Hematopoietic multipotent progenitor cell treated with erythropoietin and hydrocortisone succinate and interleukin-3 and kit ligand, for 4 days (in vitro differentiated cells): Measurements from ENCODE around the gene FUOM.
A peak's percentile ranks its signal among the peaks of the same experiment; 100 is the strongest.
"Not testable (repeated sequence)": the region's sequence is repeated elsewhere in the genome, so short reads cannot be mapped to it uniquely, and the experiment has no call there.

Experiments
- DNase-seq: peaks from one replicate; pipeline ENCODE4 v3.0.0-alpha.2; 2015

FUOM gene

DNA sequence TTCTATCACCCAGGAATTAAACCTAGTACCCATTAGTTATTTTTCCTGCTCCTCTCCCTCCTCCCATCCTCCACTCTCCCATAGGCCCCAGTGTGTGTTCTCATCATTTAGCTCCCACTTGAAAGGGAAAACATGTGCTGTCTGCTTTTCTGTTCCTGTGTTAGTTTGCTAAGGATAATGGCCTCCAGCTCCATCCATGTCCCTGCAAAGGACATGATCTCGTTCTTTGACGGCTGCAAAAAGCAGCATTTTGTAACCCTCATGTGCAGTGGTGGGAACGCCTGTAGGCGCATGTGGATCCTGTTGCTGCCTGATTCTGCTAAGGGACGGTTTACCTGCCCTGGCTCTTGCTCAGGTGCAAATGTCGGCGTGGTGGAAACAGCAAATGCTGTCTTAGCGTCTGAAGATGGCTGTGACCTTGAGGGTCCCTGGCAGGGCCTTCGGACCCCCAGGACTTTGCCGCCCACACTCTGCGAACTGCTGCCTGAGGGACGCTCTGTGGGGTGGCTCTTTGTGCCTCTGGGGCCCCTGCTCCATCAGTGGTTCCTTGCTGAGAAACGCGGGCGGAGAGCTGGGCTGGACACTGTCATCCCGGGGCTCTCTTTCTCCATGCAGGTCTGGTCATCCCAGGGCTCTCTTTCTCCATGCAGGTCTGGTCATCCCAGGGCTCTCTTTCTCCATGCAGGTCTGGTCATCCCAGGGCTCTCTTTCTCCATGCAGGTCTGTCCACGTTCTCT, 30.6 kb upstream of the FUOM start:
- DNase-seq = peak; percentile 64

GRCh38 chr10:133386951-133387350, 29.1 kb upstream of the FUOM start:
- DNase-seq = not testable (repeated sequence)

DNA sequence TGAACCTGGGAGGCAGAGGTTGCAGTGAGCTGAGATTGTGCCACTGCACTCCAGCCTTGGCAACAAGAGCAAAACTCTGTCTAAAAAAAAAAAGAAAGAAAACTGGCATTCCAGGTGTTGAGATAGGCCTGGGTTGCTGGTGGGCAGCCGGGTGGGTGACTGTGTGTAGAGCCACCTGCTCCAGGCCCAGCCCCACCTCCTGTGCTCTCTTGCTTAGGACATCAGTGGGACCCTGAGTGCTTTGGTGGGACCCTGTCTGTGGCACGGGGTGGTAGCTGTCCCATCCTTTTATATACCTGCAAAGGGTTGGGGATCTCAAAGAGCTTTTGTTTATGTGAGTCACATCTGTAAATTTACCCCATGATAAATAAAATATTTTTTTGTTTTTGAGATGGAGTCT, 27.4 kb upstream of the FUOM start:
- no peak for DNase-seq

DNA sequence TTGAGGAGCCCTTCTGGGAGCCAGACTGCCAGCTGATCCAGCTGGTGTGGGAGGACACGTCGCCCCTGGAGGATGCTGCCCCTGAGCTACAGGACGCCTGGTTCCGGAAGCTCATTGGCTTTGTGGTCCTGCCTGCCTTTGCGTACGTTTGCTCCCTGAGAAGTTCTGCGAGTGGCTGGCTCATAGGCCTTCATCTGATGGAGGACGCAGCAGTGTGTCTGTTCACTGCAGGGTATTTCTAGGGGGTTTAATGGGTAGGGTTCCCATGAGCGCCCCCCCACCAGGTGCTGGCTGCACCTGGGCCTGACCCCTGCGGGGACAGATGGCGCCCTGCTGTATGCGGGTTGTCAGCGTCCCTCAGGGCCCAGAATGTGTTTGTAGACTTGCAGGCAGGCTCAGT, 26.3 kb upstream of the FUOM start:
- no peak for DNase-seq

DNA sequence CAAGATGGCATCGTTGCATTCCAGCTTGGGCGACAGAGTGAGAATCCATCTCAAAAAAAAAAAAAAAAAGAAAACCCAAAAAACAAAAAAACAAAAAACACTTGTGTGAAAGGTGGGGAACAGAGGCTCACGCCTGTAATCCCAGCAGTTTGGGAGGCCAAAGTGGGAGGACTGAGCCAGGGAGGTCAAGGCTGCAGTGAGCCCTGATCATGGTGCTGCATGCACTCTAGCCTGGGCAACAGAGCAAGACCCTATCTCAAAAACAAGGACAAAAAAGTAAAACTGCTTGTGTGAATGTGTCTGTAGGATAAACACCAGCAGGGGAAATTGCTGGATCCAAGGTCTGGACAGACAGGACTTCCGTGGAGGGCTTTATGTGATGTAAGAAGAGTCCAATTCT, 25.7 kb upstream of the FUOM start:
- DNase-seq = no peak

DNA sequence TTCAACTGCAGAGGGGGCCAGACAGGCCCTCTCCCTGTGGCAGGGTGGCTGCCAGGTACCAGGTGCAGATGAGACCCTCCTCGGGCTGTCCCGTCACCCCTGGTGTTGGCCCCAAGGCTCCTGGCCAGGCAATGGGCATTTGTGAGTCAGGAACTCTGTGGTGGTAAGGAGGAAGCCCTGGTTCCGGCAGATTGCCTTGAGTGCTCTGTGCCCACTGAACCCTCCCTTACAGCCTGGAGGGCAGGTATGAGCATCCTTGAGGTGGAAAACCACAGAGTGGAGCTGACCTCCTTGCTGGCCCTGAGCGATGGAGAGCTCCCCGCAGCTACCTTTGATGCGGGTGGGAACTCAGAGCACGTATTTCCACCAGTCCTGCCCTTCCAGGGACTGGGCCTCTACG, 23.2 kb upstream of the FUOM start:
- peak; percentile 50 for DNase-seq

- DNase-seq = no peak
Observed at GRCh38 chr10:133379801-133380666, 22.2 kb upstream of the FUOM start.

DNA sequence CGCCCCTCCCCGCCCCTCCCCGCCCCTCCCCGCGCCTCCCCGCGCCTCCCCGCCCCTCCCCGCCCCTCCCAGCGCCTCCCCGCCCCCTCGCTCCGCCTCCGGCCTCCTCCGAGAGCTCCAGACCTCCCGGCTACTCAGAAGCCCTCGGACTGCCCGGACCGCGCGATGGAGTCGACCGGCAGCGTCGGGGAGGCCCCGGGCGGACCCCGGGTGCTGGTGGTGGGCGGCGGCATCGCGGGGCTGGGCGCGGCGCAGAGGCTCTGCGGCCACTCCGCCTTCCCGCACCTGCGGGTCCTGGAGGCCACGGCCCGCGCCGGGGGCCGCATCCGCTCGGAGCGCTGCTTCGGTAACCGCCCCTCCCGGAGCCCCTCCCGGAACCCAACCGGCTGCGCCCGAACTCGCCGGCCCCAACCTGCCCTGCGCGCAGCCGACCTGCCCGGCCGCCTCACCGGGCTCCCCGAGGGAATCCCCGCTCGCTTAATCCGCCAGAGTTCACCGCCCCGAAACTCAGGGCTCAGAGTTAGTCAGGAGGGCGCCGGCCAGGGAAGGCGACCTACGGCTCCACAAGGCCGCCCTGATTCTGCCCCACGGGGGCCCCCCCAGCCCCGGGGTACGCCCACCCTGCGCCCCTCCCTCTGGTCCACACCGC, 21.5 kb upstream of the FUOM start, which contains the start of gene PAOX:
Gene PAOX, plus strand, starts transcription at position 111 of the 649 bp plus-strand sequence. Its CDS starts 55 bp downstream, at position 166.
- peak; percentile 62 for DNase-seq

- peak; percentile 70 for DNase-seq
Observed at GRCh38 chr10:133378251-133379096, 20.7 kb upstream of the FUOM start.

- DNase-seq = no peak
Observed at GRCh38 chr10:133377818-133378250, 20.0 kb upstream of the FUOM start.

GRCh38 chr10:133377025-133377817, 19.4 kb upstream of the FUOM start:
- DNase-seq = no peak

GRCh38 chr10:133376183-133376582, 18.4 kb upstream of the FUOM start:
- not testable (repeated sequence) for DNase-seq

DNA sequence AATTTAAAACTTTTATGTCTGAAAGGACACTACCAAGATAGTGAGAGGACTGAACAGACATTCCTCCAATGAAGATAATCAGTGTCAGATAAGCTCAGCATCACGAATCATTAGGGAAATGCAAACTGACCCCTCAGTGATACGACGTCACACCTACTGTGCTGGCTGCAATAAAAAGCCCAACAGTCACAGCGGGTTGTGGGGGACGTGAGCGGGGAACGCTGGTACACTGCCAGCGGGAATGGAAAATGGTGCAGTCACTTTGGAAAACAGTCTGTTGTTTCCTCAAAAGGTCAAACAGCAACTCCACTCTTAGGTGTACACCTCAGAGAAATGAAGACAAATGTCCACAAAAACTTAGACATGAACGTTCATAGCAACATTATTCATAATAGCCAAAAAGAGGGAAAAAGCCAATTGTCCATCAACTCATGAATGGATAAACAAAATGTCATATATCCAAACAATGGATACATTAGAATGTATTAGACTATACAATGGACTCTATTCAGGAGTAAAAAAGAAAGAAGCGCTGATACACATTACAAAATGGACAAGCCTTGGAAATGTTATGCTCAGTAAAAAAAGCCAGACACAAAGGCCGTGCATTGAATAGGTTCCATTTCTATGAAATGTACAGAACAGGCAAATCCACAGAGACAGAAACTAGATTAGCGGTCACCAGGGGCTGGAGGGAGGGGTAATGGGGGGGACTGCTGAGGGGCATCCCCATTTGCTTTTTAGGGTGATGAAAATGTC, 17.7 kb upstream of the FUOM start:
- no peak for DNase-seq

- DNase-seq = peak; percentile 98
Observed at GRCh38 chr10:133373174-133374090, 15.6 kb upstream of the FUOM start, which contains the start of gene ECHS1. Gene ECHS1, minus strand, starts transcription at chr10:133373354. Its CDS starts 21 bp downstream, at chr10:133373333.

DNA sequence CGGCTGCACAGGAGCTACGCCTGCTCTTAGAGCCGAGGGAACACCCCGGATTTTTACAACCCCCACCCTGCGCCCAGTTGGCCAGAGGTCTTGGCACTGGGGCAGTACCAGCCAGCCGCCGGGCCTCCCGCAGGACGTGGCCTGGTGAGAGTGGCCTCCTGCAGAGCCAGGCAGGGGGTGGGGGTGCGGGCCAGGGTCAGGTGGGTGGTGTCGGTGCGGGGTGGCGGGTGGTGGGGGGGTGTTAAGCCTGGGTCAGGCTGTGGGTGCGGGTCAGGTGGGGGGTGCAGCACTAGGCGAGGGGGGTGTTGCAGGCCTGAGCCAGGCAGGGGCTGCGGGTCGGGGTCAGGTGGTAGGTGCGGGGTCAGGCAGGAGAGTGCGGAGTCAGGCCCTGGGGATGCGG, 14.7 kb upstream of the FUOM start:
- DNase-seq = no peak

DNA sequence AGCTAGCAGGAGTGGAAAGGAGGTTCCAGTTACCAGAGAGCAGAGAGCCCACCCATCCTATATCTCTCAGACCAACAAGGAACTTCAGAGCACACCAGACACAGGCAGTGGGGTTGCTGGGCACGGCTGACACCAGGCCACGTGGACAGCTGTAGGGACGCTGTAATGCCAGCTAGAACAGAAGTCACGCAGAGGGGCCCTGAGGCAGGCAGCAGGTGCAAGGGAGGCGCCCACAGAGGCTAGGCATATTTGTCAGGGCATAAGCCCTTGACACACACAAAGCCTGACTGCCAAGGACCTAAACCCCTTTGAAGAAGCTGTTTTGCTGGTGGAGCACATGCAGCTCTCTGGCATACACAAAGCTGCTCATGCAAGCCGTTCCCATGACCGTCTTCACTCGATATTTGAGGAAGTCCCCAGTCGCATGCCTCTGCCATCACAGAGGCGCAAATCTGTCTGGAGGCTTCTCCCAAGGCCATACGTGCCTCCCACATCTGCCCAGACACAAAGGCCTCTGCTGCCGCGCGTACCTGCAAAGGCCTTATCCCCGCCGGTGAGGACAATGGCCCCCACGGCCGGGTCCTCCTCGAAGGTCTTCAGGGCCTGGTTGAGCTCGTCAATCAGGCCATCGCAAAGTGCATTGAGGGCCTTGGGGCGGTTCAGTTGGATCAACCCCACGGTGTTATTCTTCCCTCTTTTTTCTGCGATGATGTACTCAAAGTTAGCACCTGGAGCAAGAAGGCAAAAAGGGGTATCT, 12.4 kb upstream of the FUOM start:
- DNase-seq = no peak

GRCh38 chr10:133368153-133368552, 10.3 kb upstream of the FUOM start:
- no peak for DNase-seq

DNA sequence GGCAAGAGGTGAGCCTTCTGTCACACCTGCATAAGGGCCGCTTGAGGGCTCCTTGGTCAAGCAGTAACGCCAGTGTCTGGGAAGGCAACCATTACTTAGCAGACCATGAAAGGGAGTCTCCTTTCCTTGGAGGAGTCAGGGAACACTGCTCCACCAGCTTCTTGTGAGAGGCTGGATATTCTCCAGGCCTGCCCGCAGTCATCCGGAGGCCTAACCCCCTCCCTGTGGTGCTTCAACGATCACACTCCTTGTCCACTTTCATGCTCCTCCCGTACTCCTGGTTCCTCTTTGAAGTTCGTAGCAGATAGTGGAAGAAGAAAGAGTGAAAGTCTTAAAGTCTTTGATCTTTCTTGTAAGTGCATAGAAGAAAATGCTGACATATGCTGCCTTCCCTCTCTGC, 9.6 kb upstream of the FUOM start:
- not testable (repeated sequence) for DNase-seq

DNA sequence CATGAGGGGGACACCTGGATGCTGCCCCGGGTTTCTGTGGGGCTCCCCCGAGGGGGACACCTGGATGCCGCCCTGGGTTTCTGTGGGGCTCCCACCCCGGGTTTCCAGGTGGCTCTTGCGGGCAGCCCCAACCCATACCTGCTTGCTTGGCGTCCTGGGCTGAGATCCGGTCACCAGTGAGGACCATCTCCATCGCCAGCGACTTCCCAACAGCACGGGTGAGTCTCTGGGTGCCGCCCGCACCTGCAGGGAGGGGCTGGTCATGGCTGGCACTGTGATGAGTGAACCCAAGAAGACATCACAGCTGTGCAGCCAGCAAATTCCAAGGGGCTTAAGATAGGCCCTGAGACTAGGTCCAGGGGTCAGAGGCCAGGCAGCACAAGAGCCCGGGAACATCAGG, 8.9 kb upstream of the FUOM start:
- DNase-seq = no peak
